HG02938 (cell line): Measurements from ENCODE around the gene AFG3L2.
"Not testable (repeated sequence)": the region's sequence is repeated elsewhere in the genome, so short reads cannot be mapped to it uniquely, and the experiment has no call there.

ENCODE experiments used
- ATAC-seq: cut with Tn5 transposase; IDR thresholded peaks from one replicate; pipeline ENCODE4 v1.9.1; 2021; ENCODE audit warnings: mild to moderate bottlenecking, moderate library complexity; ENCODE audit not compliant: unreplicated experiment

AFG3L2 gene

GRCh38 chr18:12376754-12377555, at the start of gene AFG3L2:
AFG3L2 (minus strand) TSS chr18:12377227; CDS start chr18:12377082, 145 bp downstream.
- ATAC-seq: peak; percentile 70

GRCh38 chr18:12424252-12424651, 47.2 kb upstream of the AFG3L2 start:
- no peak for ATAC-seq

- ATAC-seq: no peak
These were observed 46.8 kb upstream of the AFG3L2 start for GRCh38 chr18:12423820-12424219.

- ATAC-seq: no peak
These were observed 46.4 kb upstream of the AFG3L2 start for GRCh38 chr18:12423393-12423792.

GRCh38 chr18:12422936-12423335, 45.9 kb upstream of the AFG3L2 start:
- no peak for ATAC-seq

GRCh38 chr18:12421732-12422131, 44.7 kb upstream of the AFG3L2 start:
- ATAC-seq: no peak

GRCh38 chr18:12420821-12421421, 43.9 kb upstream of the AFG3L2 start:
- no peak for ATAC-seq

- ATAC-seq: no peak
These were observed 40.7 kb upstream of the AFG3L2 start for GRCh38 chr18:12417687-12418086.

- ATAC-seq: no peak
These were observed 39.2 kb upstream of the AFG3L2 start for GRCh38 chr18:12416098-12416729.

- no peak for ATAC-seq
These were observed 34.4 kb upstream of the AFG3L2 start for GRCh38 chr18:12411456-12411855.

- not testable (repeated sequence) for ATAC-seq
These were observed 33.7 kb upstream of the AFG3L2 start for GRCh38 chr18:12410747-12411146.

GRCh38 chr18:12410081-12410481, 33.1 kb upstream of the AFG3L2 start:
- ATAC-seq: no peak

- no peak for ATAC-seq
These were observed 32.4 kb upstream of the AFG3L2 start for GRCh38 chr18:12409469-12409868.

GRCh38 chr18:12408247-12408869, 31.3 kb upstream of the AFG3L2 start:
- ATAC-seq: peak; percentile 9

GRCh38 chr18:12406371-12407111, 29.5 kb upstream of the AFG3L2 start:
- ATAC-seq: no peak

GRCh38 chr18:12405066-12405465, 28.0 kb upstream of the AFG3L2 start:
- no peak for ATAC-seq

GRCh38 chr18:12403601-12404506, 26.8 kb upstream of the AFG3L2 start:
- no peak for ATAC-seq

- no peak for ATAC-seq
These were observed 24.9 kb upstream of the AFG3L2 start for GRCh38 chr18:12401881-12402280.

- ATAC-seq: no peak
These were observed 22.2 kb upstream of the AFG3L2 start for GRCh38 chr18:12399231-12399630.

- ATAC-seq: no peak
These were observed 21.6 kb upstream of the AFG3L2 start for GRCh38 chr18:12398625-12399024.
